ENCODE results near the gene MRPS23.
"Not testable (repeated sequence)": the region's sequence is repeated elsewhere in the genome, so short reads cannot be mapped to it uniquely, and the experiment has no call there.

The MRPS23 gene

GRCh38 chr17:57861790-57862693, 12.2 kb upstream of the MRPS23 start:
- DNase-seq: no peak

- DNase-seq: peak in 4 of 5 donors; percentile 17 to 31 (median 22)
Measured at GRCh38 chr17:57861000-57861789, 11.4 kb upstream of the MRPS23 start.

DNA sequence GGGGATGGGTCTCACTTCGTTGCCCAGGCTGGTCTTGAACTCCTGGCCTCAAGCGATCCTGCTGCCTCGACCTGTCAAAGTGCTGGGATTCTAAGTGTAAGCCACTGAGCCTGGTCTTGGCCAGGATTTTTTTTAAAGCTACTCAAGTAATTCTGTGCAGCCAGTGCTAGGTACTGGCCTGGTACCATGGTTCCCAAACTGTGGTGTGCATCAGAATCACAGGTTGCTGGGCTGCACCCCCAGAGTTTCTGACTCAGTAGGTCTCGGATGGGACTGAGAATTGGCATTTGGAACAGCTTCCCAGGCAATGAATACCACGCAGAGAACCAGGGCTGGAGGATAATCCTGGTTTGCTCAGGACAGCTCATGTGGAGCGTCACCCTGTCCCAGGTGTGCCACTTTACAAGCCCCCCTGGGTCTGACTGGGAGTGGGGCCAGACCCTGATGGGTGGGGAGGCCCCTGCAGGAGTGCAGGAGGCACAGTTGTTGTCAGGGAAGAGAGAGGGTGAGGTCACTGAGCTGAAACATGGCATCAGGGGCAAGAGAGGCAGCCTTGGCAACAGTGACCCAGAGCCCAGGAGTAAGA, 10.7 kb upstream of the MRPS23 start:
- DNase-seq: no peak

GRCh38 chr17:57859601-57860413, 10.0 kb upstream of the MRPS23 start:
- DNase-seq: no peak

DNA sequence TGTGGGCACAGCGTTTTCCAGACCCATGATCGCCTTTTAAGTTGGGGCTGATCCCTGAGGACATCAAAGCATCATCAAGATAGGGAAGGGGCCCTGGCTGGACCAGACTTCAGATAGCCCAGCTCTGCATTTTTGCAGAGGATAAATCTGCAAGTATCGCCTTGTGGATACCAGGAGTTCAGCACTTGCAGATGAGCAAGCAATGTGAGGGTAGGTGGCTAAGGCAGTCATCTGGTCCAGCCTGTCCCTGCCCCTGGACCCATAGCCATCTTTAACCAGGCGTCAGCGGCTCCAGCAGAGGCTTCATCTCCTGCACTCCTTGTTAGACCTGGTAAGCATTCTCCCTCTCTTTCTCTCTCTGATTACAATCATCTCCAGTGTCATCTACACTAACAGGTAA, 9.0 kb upstream of the MRPS23 start:
- no peak for DNase-seq

- no peak for DNase-seq
Measured at GRCh38 chr17:57856792-57857620, 7.2 kb upstream of the MRPS23 start.

DNA sequence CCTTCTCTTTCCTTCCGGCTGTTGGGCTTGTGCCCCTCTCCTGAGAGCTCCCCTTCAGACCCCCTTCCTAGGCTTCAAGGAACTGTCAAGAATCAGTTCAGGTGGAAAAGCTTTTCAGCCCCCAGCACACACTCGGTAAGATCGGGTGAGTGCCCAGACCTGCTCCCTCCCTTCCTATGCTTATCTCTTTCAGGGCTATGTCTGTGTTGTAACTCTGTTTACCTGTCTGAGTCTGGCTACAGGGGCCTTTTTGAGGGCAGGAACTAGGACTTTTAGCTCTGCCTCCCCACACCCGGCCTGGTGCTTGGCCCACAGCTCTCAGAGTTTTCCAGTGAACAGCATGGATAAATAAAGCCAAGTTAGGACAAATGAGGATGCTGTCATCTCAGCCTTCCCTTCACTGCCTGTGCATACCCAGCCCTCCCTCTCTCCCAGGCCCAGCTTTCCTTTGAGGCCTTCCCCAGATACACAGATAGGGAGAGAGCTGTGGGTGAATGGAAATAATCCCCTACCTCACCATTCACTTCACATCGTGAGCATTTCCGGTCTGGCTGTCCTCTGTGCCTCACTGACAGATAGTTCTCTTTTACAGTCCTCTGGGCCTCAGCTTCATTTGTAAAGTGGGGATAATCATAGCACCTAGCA, 5.7 kb upstream of the MRPS23 start:
- DNase-seq: no peak

DNA sequence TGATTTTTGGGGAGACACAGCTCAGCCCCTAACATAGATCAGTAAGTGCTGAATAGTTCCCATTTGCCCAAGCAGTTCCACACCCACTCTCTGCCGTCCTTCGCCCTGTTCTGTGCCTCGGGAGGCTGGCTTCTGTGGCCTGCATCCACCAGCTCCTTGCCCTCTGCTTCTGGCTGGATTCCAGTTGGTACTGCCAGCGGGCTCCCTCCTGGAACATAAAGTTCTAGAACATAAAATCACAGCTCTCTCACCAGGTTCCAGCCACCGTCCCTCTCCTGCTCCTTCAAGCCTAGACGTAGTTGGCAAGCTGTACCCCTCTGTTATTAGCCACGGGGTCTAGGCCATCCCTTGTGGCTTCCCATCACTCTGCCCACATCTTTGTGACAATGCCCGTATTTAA, 3.9 kb upstream of the MRPS23 start:
- no peak for DNase-seq

DNA sequence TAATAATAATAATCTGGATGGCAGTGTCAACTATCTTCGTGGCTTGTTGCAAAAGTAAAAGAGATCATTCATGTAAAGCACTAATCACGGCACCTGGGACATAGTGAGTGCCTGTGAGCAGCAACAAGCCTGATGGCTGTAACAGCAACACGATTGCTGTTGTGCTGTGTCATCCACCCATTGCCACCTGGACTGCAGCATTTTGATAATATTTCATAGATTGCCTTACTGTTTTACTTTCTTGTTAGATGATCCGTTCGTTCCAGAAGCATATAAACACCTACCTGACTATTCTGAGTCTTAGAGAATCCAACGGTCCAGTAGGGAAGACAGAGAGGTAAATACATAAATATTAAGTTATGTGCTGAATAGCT, 3.1 kb upstream of the MRPS23 start:
- DNase-seq: no peak

DNA sequence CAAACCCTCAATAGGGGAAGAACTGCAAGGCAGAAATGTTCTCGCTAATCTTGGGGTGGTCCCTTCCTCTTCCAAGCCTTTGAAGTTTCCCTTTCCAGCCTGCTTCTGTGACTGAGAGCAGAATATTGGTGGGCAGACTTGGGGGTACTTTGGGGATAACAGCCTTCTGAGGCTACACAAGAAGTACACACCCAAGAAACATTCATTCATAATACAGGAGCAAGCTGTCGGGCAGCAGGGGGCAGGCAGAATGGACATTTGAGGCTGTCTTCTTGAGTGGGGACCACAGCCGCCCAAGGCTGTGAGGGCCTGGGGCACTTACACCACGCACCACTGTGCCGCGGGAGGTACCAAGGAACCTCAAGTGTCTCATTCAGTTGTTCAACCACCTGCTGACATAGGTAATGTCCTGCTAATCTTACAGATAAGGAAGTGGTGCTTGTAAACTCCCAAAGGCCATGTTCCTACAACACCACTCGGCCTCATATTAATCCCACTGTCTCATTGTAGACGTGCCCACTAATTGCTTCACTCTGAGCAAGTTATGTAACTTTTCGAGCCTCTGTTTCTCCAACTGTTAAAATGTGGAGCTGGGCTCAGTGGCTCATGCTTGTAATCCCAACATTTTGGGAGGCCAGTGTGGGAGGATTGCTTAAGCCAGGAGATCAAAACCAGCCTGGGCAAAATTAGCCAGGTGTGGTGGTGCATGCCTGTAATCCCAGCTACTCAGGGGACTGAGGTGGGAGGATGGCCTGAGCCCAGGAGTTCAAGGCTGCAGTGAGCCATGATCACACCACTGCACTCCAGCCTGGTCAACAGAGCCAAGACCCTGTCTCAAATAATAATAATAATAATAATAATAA, 2.5 kb upstream of the MRPS23 start:
- no peak for DNase-seq

GRCh38 chr17:57849163-57849873, 526 bp downstream of the MRPS23 start:
- no peak for DNase-seq

DNA sequence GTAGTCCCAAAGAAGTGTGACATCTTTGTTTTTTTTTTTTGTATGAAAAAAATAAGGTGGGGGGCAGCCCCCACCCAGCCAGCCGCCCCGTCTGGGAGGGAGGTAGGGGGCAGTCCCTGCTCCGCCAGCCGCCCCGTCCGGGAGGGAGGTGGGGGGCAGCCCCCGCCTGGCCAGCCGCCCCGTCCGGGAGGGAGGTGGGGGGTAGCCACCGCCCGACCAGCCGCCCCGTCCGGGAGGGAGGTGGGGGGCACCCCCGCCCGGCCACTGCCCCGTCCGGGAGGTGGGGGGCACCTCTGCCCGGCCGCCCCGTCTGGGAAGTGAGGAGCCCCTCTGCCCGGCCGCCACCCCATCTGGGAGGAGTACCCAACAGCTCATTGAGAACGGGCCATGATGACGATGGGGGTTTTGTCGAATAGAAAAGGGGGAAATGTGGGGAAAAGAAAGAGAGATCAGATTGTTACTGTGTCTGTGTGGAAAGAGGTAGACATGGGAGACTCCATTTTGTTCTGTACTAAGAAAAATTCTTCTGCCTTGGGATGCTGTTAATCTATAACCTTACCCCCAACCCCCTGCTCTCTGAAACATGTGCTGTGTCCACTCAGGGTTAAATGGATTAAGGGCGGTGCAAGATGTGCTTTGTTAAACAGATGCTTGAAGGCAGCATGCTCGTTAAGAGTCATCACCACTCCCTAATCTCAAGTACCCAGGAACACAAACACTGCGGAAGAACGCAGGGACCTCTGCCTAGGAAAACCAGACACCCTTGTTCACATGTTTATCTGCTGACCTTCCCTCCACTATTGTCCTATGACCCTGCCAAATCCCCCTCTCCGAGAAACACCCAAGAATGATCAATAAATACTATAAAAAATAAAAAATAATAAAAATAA, 3.5 kb downstream of the MRPS23 start:
- DNase-seq: not testable (repeated sequence)

DNA sequence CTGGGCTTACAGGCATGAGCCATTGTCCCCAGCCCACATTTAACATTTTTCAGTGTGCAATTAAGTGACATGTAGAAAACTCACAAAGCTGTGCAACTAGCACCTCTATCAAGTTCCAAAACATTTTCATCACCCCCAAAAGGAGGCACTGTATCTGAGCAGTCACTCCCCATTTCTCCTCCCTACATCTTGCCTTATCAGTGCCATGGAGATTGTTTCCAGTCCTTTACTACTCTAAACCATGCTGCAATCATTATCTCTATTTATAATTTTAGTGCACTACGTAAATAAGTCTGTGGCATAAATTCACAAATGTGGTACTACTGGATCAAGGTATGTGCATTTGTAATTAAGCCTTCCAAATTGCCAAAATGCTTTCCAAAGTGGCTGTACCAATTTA, 7.6 kb downstream of the MRPS23 start:
- no peak for DNase-seq

DNA sequence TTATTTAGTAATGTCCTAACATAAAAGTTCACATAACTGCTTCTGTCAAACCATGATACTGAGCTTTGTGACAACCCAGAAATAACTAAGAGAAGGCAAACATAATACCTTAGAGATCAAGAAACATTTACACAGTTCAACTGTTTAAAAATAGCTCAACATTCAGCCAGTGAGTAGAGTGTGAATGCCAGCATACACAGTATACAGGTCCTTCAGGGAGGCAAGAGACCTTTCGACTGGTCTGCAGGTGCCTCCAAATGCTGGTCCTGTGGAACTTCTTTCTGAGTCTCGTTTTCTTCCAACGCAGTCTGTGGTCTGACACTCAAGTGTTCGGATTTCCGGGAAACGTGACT, 10.3 kb downstream of the MRPS23 start:
- no peak for DNase-seq

GRCh38 chr17:57838857-57839570, 10.8 kb downstream of the MRPS23 start:
- no peak for DNase-seq

- no peak for DNase-seq
Measured at GRCh38 chr17:57838453-57838852, 11.4 kb downstream of the MRPS23 start.

DNA sequence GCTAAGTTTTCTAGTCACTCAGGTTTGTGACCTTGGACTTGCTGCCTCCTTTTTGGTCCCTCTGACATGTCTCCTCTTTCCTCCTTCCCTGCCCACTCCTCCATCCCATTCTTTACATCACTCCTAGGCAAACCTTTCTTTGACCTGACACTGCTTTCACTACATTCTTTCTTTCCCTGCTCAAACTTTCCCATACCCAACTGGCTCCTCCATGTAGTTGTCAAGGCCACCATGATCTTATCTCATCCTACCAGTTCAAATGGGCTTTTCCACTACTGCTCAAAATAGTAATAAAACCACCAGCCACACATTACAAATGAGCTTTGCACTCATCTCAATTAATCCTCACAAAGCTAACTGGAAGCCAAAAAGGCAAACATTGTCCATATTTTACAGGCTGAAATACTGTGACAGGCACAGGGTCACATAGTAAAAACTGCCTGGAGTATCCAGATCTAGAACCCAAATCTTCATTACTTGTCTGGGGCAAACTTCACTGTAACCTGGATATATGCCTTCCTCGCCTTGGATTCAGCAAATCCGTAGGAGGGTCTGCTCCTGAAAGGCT, 14.4 kb downstream of the MRPS23 start:
- DNase-seq: no peak
